Measurements from ENCODE around the gene GFOD2. TPM values are rescaled to one million over a fixed set of nuclear protein-coding genes. Genes with fewer than 3 reads are reported as not detected.

Gene GFOD2
- total RNA-seq, 1 donor from 2014 or later: 32.4 TPM

DNA sequence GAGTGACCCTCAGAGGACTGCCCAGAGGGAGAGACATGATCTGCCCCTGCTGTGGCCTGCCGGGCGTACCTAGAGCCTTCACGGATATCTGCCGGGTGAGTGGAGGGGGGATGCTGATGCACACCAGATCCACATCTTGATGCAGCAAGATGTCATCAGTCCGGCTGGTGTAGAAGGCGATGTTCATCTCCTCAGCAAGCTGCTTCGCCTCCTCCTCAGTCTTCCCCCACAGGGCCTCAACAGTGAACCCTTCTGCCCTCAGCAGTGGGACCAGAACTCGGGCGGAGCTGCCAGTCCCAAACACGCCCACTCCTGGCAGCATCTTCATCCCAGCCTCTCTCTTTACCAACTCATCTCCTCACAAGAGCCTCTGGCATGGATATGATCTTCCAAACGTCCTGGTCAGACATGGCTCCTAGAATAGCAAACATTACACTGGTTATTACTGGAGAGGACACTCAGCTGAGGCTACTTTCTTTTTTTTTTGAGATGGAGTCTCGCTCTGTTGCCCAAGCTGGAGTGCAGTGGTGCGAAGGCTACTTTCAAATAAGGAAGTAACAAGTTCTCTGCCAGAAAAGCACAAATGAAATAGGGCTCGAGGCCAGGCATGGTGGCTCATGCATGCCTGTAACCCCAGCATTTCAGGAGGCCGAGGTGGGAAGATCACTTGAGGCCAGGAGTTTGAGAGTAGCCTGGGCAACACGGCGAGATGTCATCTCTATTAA, 33.6 kb downstream of the GFOD2 start:
- no peaks in the 10 kb centered on the region for H3K4me1 Mint-ChIP-seq (ENCODE audit: low read depth, unreplicated experiment)
- Histone ChIP-seq H3K36me3 (ENCODE audit: insufficient read depth, low read length) (peaks cover 7% of the 10 kb centered on the region), H4K20me1 (ENCODE audit: insufficient read depth, low read length) (peaks cover 17% of the 10 kb centered on the region), H3K9me3 (ENCODE audit: insufficient read depth, low read depth, low read length) (no peaks in the 10 kb centered on the region), H3K9ac (ENCODE audit: low read length) (no peak overlapping the region), H2AFZ (ENCODE audit: low read depth, low read length) (no peak overlapping the region), H3K27me3 (ENCODE audit: insufficient read depth, low read length) (no peaks in the 10 kb centered on the region), H3K27ac (ENCODE audit: low read depth, low read length) (no peak overlapping the region), H3K4me1 (ENCODE audit: insufficient read depth, low read length) (no peaks in the 10 kb centered on the region), H3K4me3 (ENCODE audit: insufficient read depth, low read depth, low read length) (no peak overlapping the region), H3K4me2 (ENCODE audit: low read length) (no peak overlapping the region), H3K79me2 (ENCODE audit: insufficient read depth, low read length) (peaks cover 5% of the 10 kb centered on the region)
- H3K4me3 Mint-ChIP-seq (ENCODE audit: unreplicated experiment): no peak overlapping the region
- no peaks in the 10 kb centered on the region for H3K9me3 Mint-ChIP-seq (ENCODE audit: unreplicated experiment)
- no peak overlapping the region for H3K27ac Mint-ChIP-seq (ENCODE audit: unreplicated experiment)
- no peak for TF ChIP-seq EZH2 (IDR thresholded peaks at IDR 0.05; ENCODE audit: insufficient read depth, low read length)
- TF ChIP-seq, protein P1, sequence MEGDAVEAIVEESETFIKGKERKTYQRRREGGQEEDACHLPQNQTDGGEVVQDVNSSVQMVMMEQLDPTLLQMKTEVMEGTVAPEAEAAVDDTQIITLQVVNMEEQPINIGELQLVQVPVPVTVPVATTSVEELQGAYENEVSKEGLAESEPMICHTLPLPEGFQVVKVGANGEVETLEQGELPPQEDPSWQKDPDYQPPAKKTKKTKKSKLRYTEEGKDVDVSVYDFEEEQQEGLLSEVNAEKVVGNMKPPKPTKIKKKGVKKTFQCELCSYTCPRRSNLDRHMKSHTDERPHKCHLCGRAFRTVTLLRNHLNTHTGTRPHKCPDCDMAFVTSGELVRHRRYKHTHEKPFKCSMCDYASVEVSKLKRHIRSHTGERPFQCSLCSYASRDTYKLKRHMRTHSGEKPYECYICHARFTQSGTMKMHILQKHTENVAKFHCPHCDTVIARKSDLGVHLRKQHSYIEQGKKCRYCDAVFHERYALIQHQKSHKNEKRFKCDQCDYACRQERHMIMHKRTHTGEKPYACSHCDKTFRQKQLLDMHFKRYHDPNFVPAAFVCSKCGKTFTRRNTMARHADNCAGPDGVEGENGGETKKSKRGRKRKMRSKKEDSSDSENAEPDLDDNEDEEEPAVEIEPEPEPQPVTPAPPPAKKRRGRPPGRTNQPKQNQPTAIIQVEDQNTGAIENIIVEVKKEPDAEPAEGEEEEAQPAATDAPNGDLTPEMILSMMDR (IDR thresholded peaks at IDR 0.05; ENCODE audit: insufficient read depth, low read depth, low read length): no peak
- H3K27me3 Mint-ChIP-seq (ENCODE audit: low read depth, unreplicated experiment): no peaks in the 10 kb centered on the region
- DNase-seq (ENCODE audit: low read depth): no peak
- FAIRE-seq: no peak
- H3K36me3 Mint-ChIP-seq (ENCODE audit: low read depth, unreplicated experiment): peaks cover 19% of the 10 kb centered on the region

DNA sequence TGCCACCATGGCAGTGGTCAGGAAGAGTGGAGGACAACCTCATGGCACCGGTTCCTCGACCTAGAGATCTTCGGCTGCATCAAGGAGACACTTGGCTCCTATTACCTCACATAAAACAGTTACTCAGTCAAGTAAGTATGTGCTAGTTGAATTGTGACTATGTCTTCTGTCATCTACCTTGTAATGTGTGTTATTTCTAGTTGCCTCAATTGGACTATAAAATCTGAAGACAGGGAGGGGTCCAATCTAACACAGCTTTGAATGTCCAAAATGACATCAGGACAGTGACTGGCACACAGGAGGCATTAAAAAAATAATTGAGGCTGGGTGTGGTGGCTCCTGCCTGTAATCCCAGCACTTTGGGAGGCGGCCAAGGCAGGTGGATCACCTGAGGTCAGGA, 35.3 kb downstream of the GFOD2 start:
- no peak overlapping the region for H3K4me3 Mint-ChIP-seq (ENCODE audit: unreplicated experiment)

More for the DNA sequence above, 35.3 kb downstream of the GFOD2 start:
- no peaks in the 10 kb centered on the region for H3K4me1 ChIP-seq (ENCODE audit: insufficient read depth, low read length)
- no peaks in the 10 kb centered on the region for H3K79me2 ChIP-seq (ENCODE audit: insufficient read depth, low read length)
- H3K9me3 ChIP-seq (ENCODE audit: insufficient read depth, low read depth, low read length): no peaks in the 10 kb centered on the region
- no peaks in the 10 kb centered on the region for H3K27me3 Mint-ChIP-seq (ENCODE audit: low read depth, unreplicated experiment)
- peaks cover 11% of the 10 kb centered on the region for H4K20me1 ChIP-seq (ENCODE audit: insufficient read depth, low read length)
- H3K4me2 ChIP-seq (ENCODE audit: low read length): no peak overlapping the region
- no peak overlapping the region for H3K27ac Mint-ChIP-seq (ENCODE audit: unreplicated experiment)
- H2AFZ ChIP-seq (ENCODE audit: low read depth, low read length): no peak overlapping the region
- no peak overlapping the region for H3K27ac ChIP-seq (ENCODE audit: low read depth, low read length)
- H3K9me3 Mint-ChIP-seq (ENCODE audit: unreplicated experiment): no peaks in the 10 kb centered on the region
- FAIRE-seq (no peak), DNase-seq (ENCODE audit: low read depth) (no peak)
- H3K4me1 Mint-ChIP-seq (ENCODE audit: low read depth, unreplicated experiment): no peaks in the 10 kb centered on the region
- no peak overlapping the region for H3K9ac ChIP-seq (ENCODE audit: low read length)
- peaks cover 7% of the 10 kb centered on the region for H3K36me3 ChIP-seq (ENCODE audit: insufficient read depth, low read length)
- no peak overlapping the region for H3K4me3 ChIP-seq (ENCODE audit: insufficient read depth, low read depth, low read length)
- no peak for TF ChIP-seq EZH2 (IDR thresholded peaks at IDR 0.05; ENCODE audit: insufficient read depth, low read length)
- TF ChIP-seq, protein P1 (IDR thresholded peaks at IDR 0.05; ENCODE audit: insufficient read depth, low read depth, low read length): no peak
- peaks cover 23% of the 10 kb centered on the region for H3K36me3 Mint-ChIP-seq (ENCODE audit: low read depth, unreplicated experiment)
- H3K27me3 ChIP-seq (ENCODE audit: insufficient read depth, low read length): no peaks in the 10 kb centered on the region

All from astrocyte (in vitro differentiated cells and primary cell).